ENCODE measurements around the gene LY6G6F. TPM values are rescaled to one million over a fixed set of nuclear protein-coding genes. Genes with fewer than 3 reads are reported as not detected.

LY6G6F gene
- total RNA-seq, 1 donor from 2014 or later = not detected

Other genes starting within 250 kb of the LY6G6F start
- gene MICB, start 208.7 kb upstream of the LY6G6F start, total RNA-seq = 8.2 and 8.4 TPM in 2 replicates
- not detected in 2 replicates for gene MCCD1, start 177.9 kb upstream of the LY6G6F start, total RNA-seq
- 317 and 461 TPM in 2 replicates for gene DDX39B, start 164.9 kb upstream of the LY6G6F start, total RNA-seq
- 4.8 and 5.0 TPM in 2 replicates for gene ATP6V1G2, start 160.3 kb upstream of the LY6G6F start, total RNA-seq
- gene NFKBIL1, start 159.3 kb upstream of the LY6G6F start, total RNA-seq = 27.3 and 31.5 TPM in 2 replicates
- gene LTA, start 134.6 kb upstream of the LY6G6F start, total RNA-seq = not detected in 2 replicates
- gene TNF, start 131.3 kb upstream of the LY6G6F start, total RNA-seq = not detected in 2 replicates
- not detected in 2 replicates for gene LTB, start 124.4 kb upstream of the LY6G6F start, total RNA-seq
- gene LST1, start 120.6 kb upstream of the LY6G6F start, total RNA-seq = not detected in 2 replicates
- not detected in 2 replicates for gene NCR3, start 113.9 kb upstream of the LY6G6F start, total RNA-seq
- gene AIF1, start 91.6 kb upstream of the LY6G6F start, total RNA-seq = not detected in 2 replicates
- 18.6 and 21.4 TPM in 2 replicates for gene PRRC2A, start 86.2 kb upstream of the LY6G6F start, total RNA-seq
- 64.6 and 88.0 TPM in 2 replicates for gene BAG6, start 54.2 kb upstream of the LY6G6F start, total RNA-seq
- gene APOM, start 51.0 kb upstream of the LY6G6F start, total RNA-seq = 1.3 and 2.8 TPM in 2 replicates
- gene C6orf47, start 46.1 kb upstream of the LY6G6F start, total RNA-seq = 17.9 and 23.8 TPM in 2 replicates
- 13.4 and 14.3 TPM in 2 replicates for gene GPANK1, start 41.9 kb upstream of the LY6G6F start, total RNA-seq
- 97.7 and 99.1 TPM in 2 replicates for gene CSNK2B, start 40.8 kb upstream of the LY6G6F start, total RNA-seq
- gene LY6G5B, start 36.9 kb upstream of the LY6G6F start, total RNA-seq = 2.1 and 2.6 TPM in 2 replicates
- gene LY6G5C, start 25.8 kb upstream of the LY6G6F start, total RNA-seq = 0.09 and 0.43 TPM in 2 replicates
- gene ABHD16A, start 3.5 kb upstream of the LY6G6F start, total RNA-seq = 65.4 and 70.2 TPM in 2 replicates
- gene LY6G6D, start 8.5 kb downstream of the LY6G6F start, total RNA-seq = not detected in 2 replicates
- gene LY6G6C, start 14.9 kb downstream of the LY6G6F start, total RNA-seq = not detected in 2 replicates
- not detected in 2 replicates for gene MPIG6B, start 16.5 kb downstream of the LY6G6F start, total RNA-seq
- 74.1 and 102 TPM in 2 replicates for gene DDAH2, start 22.4 kb downstream of the LY6G6F start, total RNA-seq
- gene CLIC1, start 29.7 kb downstream of the LY6G6F start, total RNA-seq = 529 and 547 TPM in 2 replicates
- gene MSH5, start 33.1 kb downstream of the LY6G6F start, total RNA-seq = 3.2 and 3.3 TPM in 2 replicates
- gene SAPCD1, start 55.8 kb downstream of the LY6G6F start, total RNA-seq = 0.28 TPM in 2 replicates
- 0.14 and 0.28 TPM in 2 replicates for gene VWA7, start 70.5 kb downstream of the LY6G6F start, total RNA-seq
- 36.0 and 38.7 TPM in 2 replicates for gene VARS1, start 88.9 kb downstream of the LY6G6F start, total RNA-seq
- 22.3 and 27.3 TPM in 2 replicates for gene LSM2, start 100.1 kb downstream of the LY6G6F start, total RNA-seq
- gene HSPA1L, start 108.4 kb downstream of the LY6G6F start, total RNA-seq = 1.7 and 1.9 TPM in 2 replicates
- 63.6 and 87.8 TPM in 2 replicates for gene HSPA1A, start 108.7 kb downstream of the LY6G6F start, total RNA-seq
- 113 and 131 TPM in 2 replicates for gene HSPA1B, start 120.9 kb downstream of the LY6G6F start, total RNA-seq
- gene NEU1, start 156.0 kb downstream of the LY6G6F start, total RNA-seq = 88.7 and 119 TPM in 2 replicates
- gene SLC44A4, start 172.1 kb downstream of the LY6G6F start, total RNA-seq = not detected in 2 replicates
- 48.6 and 68.9 TPM in 2 replicates for gene EHMT2, start 190.8 kb downstream of the LY6G6F start, total RNA-seq
- 3.8 and 7.2 TPM in 2 replicates for gene ZBTB12, start 195.2 kb downstream of the LY6G6F start, total RNA-seq
- gene C2, start 220.9 kb downstream of the LY6G6F start, total RNA-seq = 5.4 and 8.4 TPM in 2 replicates
- 46.1 and 61.2 TPM in 2 replicates for gene CFB, start 239.2 kb downstream of the LY6G6F start, total RNA-seq